Measurements from ENCODE around the gene CHD1. TPM values are rescaled to one million over a fixed set of nuclear protein-coding genes. Genes with fewer than 3 reads are reported as not detected.

Gene CHD1
- total RNA-seq, 1 experiment from 2014 or later = 52.5 TPM

DNA sequence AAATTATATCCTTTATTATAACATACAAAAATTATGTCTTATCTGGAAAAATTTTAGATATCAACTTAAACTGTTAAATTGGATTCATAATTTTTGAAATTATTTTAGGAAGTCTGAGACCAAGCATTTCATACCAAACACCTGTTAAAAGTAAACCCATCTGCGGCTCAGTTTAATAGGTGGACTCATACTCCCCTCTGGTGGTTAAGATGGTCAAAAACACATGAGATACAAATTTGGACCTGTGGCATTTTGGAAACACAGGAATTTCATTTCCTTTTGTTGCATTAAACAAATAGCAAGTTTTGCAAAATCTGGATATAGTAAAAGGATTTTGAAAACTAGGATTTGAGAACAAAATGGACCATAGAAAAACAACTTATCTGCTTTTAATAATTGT is 101.6 kb downstream of the CHD1 start:
- H3K4me1 ChIP-seq = no peaks in the 10 kb centered on the region
- H3K4me3 ChIP-seq (ENCODE audit: low read depth, low read length) = no peak overlapping the region
- Mint-ChIP-seq H3K27ac (ENCODE audit: unreplicated experiment) (no peak overlapping the region), H3K27me3 (ENCODE audit: insufficient read depth, unreplicated experiment) (no peaks in the 10 kb centered on the region), H3K9me3 (ENCODE audit: unreplicated experiment) (no peaks in the 10 kb centered on the region), H3K4me3 (ENCODE audit: unreplicated experiment) (no peak overlapping the region), H3K4me1 (ENCODE audit: low read depth, unreplicated experiment) (no peaks in the 10 kb centered on the region), H3K36me3 (ENCODE audit: insufficient read depth, unreplicated experiment) (no peaks in the 10 kb centered on the region)
- no peaks in the 10 kb centered on the region for H3K36me3 ChIP-seq (ENCODE audit: control insufficient read depth, insufficient read depth, low read length)
- peak; percentile 54 to 58 for TF ChIP-seq CTCF (IDR thresholded peaks at IDR 0.05; ENCODE audit: insufficient read depth in 1 of 2, low read depth in 1 of 2, low read length in 1 of 2, severe bottlenecking in 1 of 2, unreplicated experiment in 1 of 2)
- BruUV-seq (replicated peaks) = no TSS peak
- H3K9me3 ChIP-seq = no peaks in the 10 kb centered on the region
- H3K27me3 ChIP-seq (replicated peaks; ENCODE audit: control insufficient read depth, insufficient read depth, low read length) = no peaks in the 10 kb centered on the region
- CTCF ChIA-PET = no interaction called here
- POLR2A ChIA-PET = no interaction called here
- DNase-seq = peak in 1 of 2 experiments; percentile 56
- intact Hi-C loops (cut with micrococcal nuclease; ENCODE audit: unreplicated experiment) = loop anchor here (1.0 to 10.0 kb wide), 3 partner anchors 58 to 1592 kb away; no protein-coding TSS in a partner anchor

DNA sequence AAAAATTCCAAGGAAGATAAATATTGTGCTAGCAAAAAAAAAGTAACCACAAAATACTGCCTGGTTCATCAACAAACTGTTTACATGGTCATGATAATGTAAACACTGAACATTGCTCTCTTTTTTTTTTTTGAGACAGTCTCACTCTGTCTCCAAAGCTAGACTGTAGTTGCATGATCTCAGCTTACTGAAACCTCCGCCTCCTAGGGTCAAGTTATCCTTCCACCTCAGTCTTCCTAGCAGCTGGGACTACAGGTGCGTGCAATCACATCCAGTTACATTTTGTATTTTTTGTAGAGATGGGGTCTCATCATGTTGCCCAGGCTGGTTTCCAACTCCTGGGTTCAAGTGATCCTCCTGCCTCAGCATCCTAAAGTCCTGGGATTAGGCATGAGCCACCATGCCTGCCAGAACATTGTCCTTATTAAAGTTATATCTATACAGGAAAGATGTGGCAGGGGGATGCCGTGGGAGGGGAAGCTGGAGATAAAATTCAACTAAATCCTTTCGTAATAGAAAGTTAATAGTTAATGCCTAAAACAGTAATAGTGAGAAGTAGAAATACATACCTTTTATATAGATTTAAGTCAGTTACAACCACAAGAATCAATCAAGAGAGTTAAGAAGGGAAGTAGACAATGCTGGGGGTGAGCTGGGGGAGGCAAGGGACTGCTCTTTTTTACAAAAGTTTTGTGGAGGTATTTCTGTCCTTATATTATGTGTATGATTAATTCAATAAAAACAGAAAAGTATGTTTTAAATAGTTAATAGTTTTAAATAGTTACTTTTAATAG is 103.0 kb downstream of the CHD1 start:
- no peak overlapping the region for H3K4me3 Mint-ChIP-seq (ENCODE audit: unreplicated experiment)
- Histone ChIP-seq H3K36me3 (ENCODE audit: control insufficient read depth, insufficient read depth, low read length) (no peaks in the 10 kb centered on the region), H3K4me1 (no peaks in the 10 kb centered on the region), H3K4me3 (ENCODE audit: low read depth, low read length) (no peak overlapping the region), H3K9me3 (0 out of 2 replicates have a peak, but pooled peaks cover 2% of the 10 kb centered on the region), H3K27me3 (replicated peaks; ENCODE audit: control insufficient read depth, insufficient read depth, low read length) (no peaks in the 10 kb centered on the region)
- TF ChIP-seq CTCF (IDR thresholded peaks at IDR 0.05; ENCODE audit: insufficient read depth in 1 of 2, low read depth in 1 of 2, low read length in 1 of 2, severe bottlenecking in 1 of 2, unreplicated experiment in 1 of 2) = no peak
- no peak for DNase-seq
- no peaks in the 10 kb centered on the region for H3K27me3 Mint-ChIP-seq (ENCODE audit: insufficient read depth, unreplicated experiment)
- H3K4me1 Mint-ChIP-seq (ENCODE audit: low read depth, unreplicated experiment) = no peaks in the 10 kb centered on the region
- intact Hi-C loops (cut with micrococcal nuclease; ENCODE audit: unreplicated experiment) = loop anchor here (2.0 to 10.0 kb wide), 2 partner anchors 57 to 1591 kb away; no protein-coding TSS in a partner anchor
- ChIA-PET CTCF (no interaction called here), POLR2A (no interaction called here)
- no peaks in the 10 kb centered on the region for H3K9me3 Mint-ChIP-seq (ENCODE audit: unreplicated experiment)
- H3K36me3 Mint-ChIP-seq (ENCODE audit: insufficient read depth, unreplicated experiment) = no peaks in the 10 kb centered on the region
- BruUV-seq (replicated peaks) = no TSS peak
- no peak overlapping the region for H3K27ac Mint-ChIP-seq (ENCODE audit: unreplicated experiment)

GRCh38 chr5:98816582-98817222 is 112.1 kb downstream of the CHD1 start:
- Mint-ChIP-seq H3K36me3 (ENCODE audit: insufficient read depth, unreplicated experiment) (no peaks in the 10 kb centered on the region), H3K27ac (ENCODE audit: unreplicated experiment) (no peak overlapping the region), H3K4me1 (ENCODE audit: low read depth, unreplicated experiment) (no peaks in the 10 kb centered on the region), H3K27me3 (ENCODE audit: insufficient read depth, unreplicated experiment) (no peaks in the 10 kb centered on the region), H3K4me3 (ENCODE audit: unreplicated experiment) (no peak overlapping the region), H3K9me3 (ENCODE audit: unreplicated experiment) (peaks cover 9% of the 10 kb centered on the region)
- no peaks in the 10 kb centered on the region for H3K4me1 ChIP-seq
- TF ChIP-seq CTCF (IDR thresholded peaks at IDR 0.05; ENCODE audit: insufficient read depth in 1 of 2, low read depth in 1 of 2, low read length in 1 of 2, severe bottlenecking in 1 of 2, unreplicated experiment in 1 of 2) = no peak
- peaks cover 8% of the 10 kb centered on the region for H3K9me3 ChIP-seq
- no peak for DNase-seq
- intact Hi-C loops (cut with micrococcal nuclease; ENCODE audit: unreplicated experiment) = no loop called here
- H3K36me3 ChIP-seq (ENCODE audit: control insufficient read depth, insufficient read depth, low read length) = no peaks in the 10 kb centered on the region
- POLR2A ChIA-PET = interaction anchor here (0.5 kb wide), 1 partner anchor 34 kb away, joined by 3 read pairs; no protein-coding TSS in a partner anchor
- CTCF ChIA-PET = no interaction called here
- H3K27me3 ChIP-seq (replicated peaks; ENCODE audit: control insufficient read depth, insufficient read depth, low read length) = no peaks in the 10 kb centered on the region
- H3K4me3 ChIP-seq (ENCODE audit: low read depth, low read length) = no peak overlapping the region
- BruUV-seq (replicated peaks) = no TSS peak

Measured in Caco-2 (cell line).